Measurements from ENCODE around the gene ZNF280B.

Gene ZNF280B

DNA sequence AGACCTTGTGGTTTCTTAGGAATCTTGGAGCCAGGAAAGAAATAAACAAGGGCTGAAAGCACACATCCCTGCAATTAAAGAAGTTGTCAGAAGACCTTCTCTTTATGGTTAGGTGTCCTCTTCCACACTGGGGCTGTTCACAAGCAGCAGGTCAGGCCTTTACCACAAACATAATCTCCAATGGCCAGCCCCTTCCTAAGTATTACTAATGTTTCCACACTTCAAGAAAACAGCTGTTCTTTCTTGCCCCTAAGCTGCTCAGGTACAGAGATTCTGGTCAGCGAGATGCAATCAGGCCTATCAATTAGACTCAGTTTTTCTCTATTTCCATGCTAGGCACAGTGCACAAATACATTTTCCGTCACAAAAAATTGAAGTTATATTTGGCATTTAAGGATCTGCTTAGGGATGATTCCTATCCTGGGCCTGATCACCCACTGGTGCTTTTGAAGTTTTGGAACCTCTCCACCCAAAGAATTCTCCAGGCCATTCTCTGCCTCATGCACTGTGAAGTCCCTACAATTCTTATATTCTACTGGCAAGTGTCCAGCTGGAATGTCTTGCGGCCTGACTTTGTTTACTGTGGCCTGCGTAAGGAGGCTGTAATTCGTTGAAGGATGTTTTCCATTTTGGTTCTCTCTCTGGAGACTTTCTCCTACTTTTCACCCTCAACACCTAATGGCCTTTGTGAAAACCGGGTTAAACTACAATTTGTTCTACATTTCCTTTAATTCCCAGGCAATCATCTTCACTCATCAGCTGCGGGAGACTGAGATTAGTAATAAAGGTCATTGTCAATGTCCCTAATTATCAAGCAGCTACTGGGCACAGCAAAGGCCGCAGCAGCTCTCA is 45.4 kb upstream of the ZNF280B start:
- FAIRE-seq: no peak
- DNase-seq (ENCODE audit: insufficient read length, low spot score): no peak
- TF ChIP-seq, protein P1, sequence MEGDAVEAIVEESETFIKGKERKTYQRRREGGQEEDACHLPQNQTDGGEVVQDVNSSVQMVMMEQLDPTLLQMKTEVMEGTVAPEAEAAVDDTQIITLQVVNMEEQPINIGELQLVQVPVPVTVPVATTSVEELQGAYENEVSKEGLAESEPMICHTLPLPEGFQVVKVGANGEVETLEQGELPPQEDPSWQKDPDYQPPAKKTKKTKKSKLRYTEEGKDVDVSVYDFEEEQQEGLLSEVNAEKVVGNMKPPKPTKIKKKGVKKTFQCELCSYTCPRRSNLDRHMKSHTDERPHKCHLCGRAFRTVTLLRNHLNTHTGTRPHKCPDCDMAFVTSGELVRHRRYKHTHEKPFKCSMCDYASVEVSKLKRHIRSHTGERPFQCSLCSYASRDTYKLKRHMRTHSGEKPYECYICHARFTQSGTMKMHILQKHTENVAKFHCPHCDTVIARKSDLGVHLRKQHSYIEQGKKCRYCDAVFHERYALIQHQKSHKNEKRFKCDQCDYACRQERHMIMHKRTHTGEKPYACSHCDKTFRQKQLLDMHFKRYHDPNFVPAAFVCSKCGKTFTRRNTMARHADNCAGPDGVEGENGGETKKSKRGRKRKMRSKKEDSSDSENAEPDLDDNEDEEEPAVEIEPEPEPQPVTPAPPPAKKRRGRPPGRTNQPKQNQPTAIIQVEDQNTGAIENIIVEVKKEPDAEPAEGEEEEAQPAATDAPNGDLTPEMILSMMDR (IDR thresholded peaks at IDR 0.05; ENCODE audit: insufficient read depth, missing control alignments): no peak

DNA sequence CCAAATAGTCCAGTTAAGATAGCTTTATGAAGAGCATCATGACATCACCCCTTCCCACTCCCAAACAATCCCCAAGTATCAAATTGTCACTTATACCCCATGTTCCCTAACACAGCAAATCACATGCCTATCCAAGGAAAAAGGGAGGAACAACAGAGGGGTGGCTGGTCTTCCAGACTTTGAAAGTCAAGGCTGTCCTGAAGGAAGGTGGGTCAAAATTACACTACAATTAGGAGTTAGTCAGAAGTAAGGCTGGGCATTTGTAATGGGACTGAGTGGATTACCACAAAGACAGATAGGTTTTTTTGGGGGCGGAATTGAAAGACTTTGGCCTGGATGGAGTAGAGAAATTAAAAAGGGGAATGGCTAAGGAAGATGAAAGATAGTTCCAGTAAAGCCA is 44.6 kb upstream of the ZNF280B start:
- TF ChIP-seq, protein P1 (IDR thresholded peaks at IDR 0.05; ENCODE audit: insufficient read depth, missing control alignments): no peak
- FAIRE-seq (no peak), DNase-seq (ENCODE audit: insufficient read length, low spot score) (no peak)

DNA sequence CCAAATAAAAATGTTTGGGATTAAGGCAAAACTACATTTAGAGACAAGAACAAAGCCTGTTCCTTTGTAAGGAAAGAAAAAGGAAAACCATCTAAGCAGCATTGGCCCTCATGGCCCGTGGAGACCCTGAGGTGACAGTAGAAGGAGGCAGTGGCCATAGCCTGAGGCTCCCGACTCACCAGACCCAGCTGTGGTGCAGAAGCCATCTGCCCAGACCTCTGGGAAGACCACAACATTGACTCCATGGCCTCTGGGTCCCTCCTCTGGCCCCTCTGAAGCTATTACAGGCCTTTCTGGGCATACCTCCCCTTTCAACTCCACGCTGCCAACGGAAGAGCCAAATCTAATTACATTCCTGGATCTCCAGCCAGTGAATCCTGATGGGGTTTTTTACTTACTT is 44.1 kb upstream of the ZNF280B start:
- FAIRE-seq (no peak), DNase-seq (ENCODE audit: insufficient read length, low spot score) (no peak)
- TF ChIP-seq, protein P1 (IDR thresholded peaks at IDR 0.05; ENCODE audit: insufficient read depth, missing control alignments): peak; percentile 11

DNA sequence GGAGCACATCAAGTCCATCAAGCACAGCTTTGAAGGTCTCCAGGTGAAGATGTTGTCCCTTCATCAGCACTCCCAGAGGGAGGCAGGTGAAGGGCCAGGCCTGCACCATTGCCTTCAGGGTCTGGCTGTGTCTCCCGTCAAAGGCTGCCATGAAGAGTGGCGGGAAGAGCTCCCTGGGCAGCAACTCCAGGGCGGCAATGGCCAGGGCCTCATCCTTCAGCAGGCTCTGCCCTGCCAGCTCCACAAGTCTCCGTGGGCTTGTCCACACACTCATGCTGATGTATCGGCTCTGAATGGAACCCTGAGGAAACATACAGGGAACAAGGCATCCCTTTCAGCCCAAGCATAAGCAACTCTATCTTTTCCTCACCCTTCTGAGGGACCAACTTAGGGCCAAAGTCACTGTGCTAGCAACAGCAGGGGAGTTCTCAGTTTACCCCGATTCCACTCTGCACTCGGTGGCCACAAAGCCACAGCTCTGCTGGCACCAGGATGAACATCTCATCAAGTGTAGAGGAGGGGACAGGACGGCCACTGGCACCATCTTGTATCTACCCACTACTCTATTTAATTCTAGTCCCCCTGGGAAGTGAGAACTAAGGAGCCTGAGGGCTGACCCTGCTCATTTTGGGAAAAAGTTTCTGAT is 42.4 kb upstream of the ZNF280B start:
- DNase-seq (ENCODE audit: insufficient read length, low spot score): no peak
- TF ChIP-seq, protein P1 (IDR thresholded peaks at IDR 0.05; ENCODE audit: insufficient read depth, missing control alignments): no peak
- no peak for FAIRE-seq

DNA sequence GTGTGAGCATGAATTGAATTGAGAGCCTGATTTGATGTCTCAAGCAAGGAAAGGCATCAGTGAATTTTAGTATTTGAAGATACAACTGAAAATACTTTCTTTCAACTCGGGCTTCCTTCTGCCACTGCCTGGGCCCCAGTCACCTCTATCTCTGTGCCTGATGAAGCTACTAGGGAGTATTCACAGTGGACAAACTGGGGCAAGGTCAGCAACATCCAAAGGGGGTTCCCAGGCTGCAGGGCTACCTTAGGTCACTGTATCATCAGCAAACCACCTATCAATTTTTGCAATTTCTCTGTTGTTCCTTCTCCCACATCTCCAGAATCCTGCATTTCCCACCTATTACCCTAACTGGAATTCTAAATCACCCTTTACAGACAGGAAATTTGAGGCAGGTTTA is 40.4 kb upstream of the ZNF280B start:
- FAIRE-seq: no peak
- TF ChIP-seq, protein P1 (IDR thresholded peaks at IDR 0.05; ENCODE audit: insufficient read depth, missing control alignments): no peak
- DNase-seq (ENCODE audit: insufficient read length, low spot score): no peak

DNA sequence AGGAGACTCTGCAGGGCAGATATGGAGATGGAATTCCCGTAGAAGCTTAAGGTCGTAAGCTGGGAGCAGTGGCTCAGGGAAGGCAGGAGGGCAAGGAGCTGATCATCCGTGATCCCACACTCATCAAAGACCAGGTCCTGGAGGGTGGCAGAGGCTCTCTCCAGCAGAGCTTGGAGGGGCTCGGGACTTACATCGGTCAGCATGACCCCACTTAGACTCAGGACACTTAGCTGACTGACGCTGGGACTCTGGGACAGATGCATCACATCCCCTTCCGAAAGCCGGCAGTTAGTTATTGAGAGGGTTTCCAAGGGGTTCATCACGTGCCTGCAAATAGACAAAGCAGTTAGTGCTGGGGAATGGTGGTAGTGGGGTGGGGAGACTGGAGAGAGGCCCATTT is 39.8 kb upstream of the ZNF280B start:
- TF ChIP-seq, protein P1 (IDR thresholded peaks at IDR 0.05; ENCODE audit: insufficient read depth, missing control alignments): no peak
- no peak for FAIRE-seq
- no peak for DNase-seq (ENCODE audit: insufficient read length, low spot score)

Measured in D721Med (cell line).